Ishikawa (cell line): ENCODE measurements around the gene UCKL1.
A peak's percentile ranks its signal among the peaks of the same experiment; 100 is the strongest.

Source experiments
- CEBPB ChIP-seq: IDR thresholded peaks from 2 replicates; pipeline ENCODE4 v1.6.1; 2012
- CREB1 ChIP-seq: IDR thresholded peaks from 2 replicates; pipeline ENCODE4 v1.6.1; 2012; ENCODE audit warnings: low read depth
- EGR1 ChIP-seq: IDR thresholded peaks from 2 replicates; pipeline ENCODE4 v1.6.1; 2012
- EP300 ChIP-seq: IDR thresholded peaks from 2 replicates; pipeline ENCODE4 v1.6.1; 2012; ENCODE audit warnings: borderline replicate concordance
- FOXM1 ChIP-seq: IDR thresholded peaks from 2 replicates; pipeline ENCODE4 v1.6.1; 2012; ENCODE audit warnings: low read depth, borderline replicate concordance
- MAX ChIP-seq: IDR thresholded peaks from 2 replicates; pipeline ENCODE4 v1.6.1; 2012
- NFIC ChIP-seq: IDR thresholded peaks from 2 replicates; pipeline ENCODE4 v1.6.1; 2012
- RAD21 ChIP-seq: IDR thresholded peaks from 2 replicates; pipeline ENCODE4 v1.6.1; 2012; ENCODE audit warnings: low read depth
- REST ChIP-seq: IDR thresholded peaks from 2 replicates; pipeline ENCODE4 v1.6.1; 2012; ENCODE audit warnings: low read depth, mild to moderate bottlenecking
- TAF1 ChIP-seq: IDR thresholded peaks from 2 replicates; pipeline ENCODE4 v1.6.1; 2012; ENCODE audit warnings: low read depth, mild to moderate bottlenecking
- TCF12 ChIP-seq: IDR thresholded peaks from 2 replicates; pipeline ENCODE4 v1.6.1; 2012; ENCODE audit warnings: low read depth
- TEAD4 ChIP-seq: IDR thresholded peaks from 2 replicates; pipeline ENCODE4 v1.6.1; 2012
- USF1 ChIP-seq: IDR thresholded peaks from 2 replicates; pipeline ENCODE4 v1.6.1; 2012
- YY1 ChIP-seq: IDR thresholded peaks from 2 replicates; pipeline ENCODE4 v1.6.1; 2012; ENCODE audit warnings: low read depth
- ZBTB7A ChIP-seq: IDR thresholded peaks from 2 replicates; pipeline ENCODE4 v1.6.1; 2012; ENCODE audit warnings: low read depth

Gene UCKL1

GRCh38 chr20:63896264-63897105 is 59.7 kb downstream of the UCKL1 start:
- TF ChIP-seq ZBTB7A (no peak), MAX (no peak), TAF1 (no peak)

GRCh38 chr20:63895952-63896263 is 60.3 kb downstream of the UCKL1 start:
- TF ChIP-seq FOXM1 (no peak), ZBTB7A (no peak)

- TF ChIP-seq EGR1: no peak
- TF ChIP-seq TAF1: no peak
- TF ChIP-seq TEAD4: no peak
- no peak for TF ChIP-seq YY1
- TF ChIP-seq TCF12: no peak
- TF ChIP-seq FOXM1: no peak
- no peak for TF ChIP-seq CREB1
- TF ChIP-seq USF1: no peak
- no peak for TF ChIP-seq REST
- TF ChIP-seq EP300: no peak
- no peak for TF ChIP-seq CEBPB
- TF ChIP-seq ZBTB7A: no peak
- no peak for TF ChIP-seq NFIC
- no peak for TF ChIP-seq RAD21
- no peak for TF ChIP-seq MAX
Measured at GRCh38 chr20:63895202-63895951, 60.8 kb downstream of the UCKL1 start.

GRCh38 chr20:63894358-63895201 is 61.6 kb downstream of the UCKL1 start, which contains the start of gene DNAJC5:
Gene DNAJC5, plus strand, starts transcription at chr20:63895126. Its CDS starts 33,220 bp downstream, at chr20:63928346.
- TF ChIP-seq TEAD4: no peak
- TF ChIP-seq YY1: peak; percentile 28; the same call in 1 of the 2 replicates
- TF ChIP-seq EGR1: peak; percentile 59
- TF ChIP-seq TCF12: peak; percentile 45; the same call in 1 of the 2 replicates
- TF ChIP-seq MAX: peak; percentile 89
- TF ChIP-seq TAF1: peak; percentile 72
- TF ChIP-seq REST: no peak

GRCh38 chr20:63893999-63894357 is 62.2 kb downstream of the UCKL1 start:
- TF ChIP-seq USF1: no peak
- TF ChIP-seq MAX: no peak
- TF ChIP-seq ZBTB7A: no peak
